ENCODE results near the gene RBM12.

Gene RBM12

GRCh38 chr20:35697696-35698297, 33.1 kb upstream of the RBM12 start:
- DNase-seq: no peak

- DNase-seq: peak in 1 of 2 experiments; percentile 4
These were observed 31.3 kb upstream of the RBM12 start for GRCh38 chr20:35695978-35696377.

GRCh38 chr20:35695245-35695749, 30.6 kb upstream of the RBM12 start:
- DNase-seq: peak in 1 of 2 experiments; percentile 11

DNA sequence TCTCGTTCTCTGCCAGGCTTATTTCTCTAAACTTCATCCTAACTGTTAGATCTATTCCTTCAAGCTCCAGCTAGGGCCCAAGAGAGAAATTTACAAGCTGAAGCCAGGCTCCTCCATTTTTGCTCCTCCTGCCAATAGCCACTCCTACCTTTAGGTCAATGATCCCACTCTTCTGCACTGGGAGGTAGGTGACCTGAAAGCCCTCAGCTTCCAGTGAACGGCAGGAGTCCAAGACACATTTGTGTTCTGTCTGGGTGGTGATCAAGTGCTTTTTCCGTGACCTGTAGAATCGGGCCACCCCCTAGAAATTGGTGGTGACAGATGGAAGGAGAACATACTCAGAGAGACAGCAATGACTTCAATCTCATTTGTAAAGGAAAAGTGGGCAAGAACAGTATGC, 25.6 kb upstream of the RBM12 start:
- no peak for DNase-seq

DNA sequence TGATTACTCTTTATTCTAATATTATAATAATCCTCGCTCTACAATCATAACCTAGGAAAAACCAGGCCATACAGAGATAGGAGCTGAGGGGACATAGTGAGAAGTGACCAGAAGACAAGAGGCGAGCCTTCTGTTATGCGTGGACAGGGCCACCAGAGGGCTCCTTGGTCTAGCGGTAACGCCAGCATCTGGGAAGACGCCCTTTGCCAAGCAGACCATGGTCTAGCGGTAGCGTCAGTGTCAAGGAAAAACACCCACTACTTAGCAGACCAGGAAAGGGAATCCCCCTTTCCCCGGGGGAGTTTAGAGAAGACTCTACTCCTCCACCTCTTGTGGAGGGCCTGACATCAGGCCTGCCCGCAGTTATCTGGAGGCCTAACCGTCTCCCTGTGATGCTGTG, 22.2 kb upstream of the RBM12 start:
- peak in 1 of 2 experiments; percentile 25 for DNase-seq

- peak in 1 of 2 experiments; percentile 5 for DNase-seq
These were observed 20.7 kb upstream of the RBM12 start for GRCh38 chr20:35685368-35685767.

- DNase-seq: no peak
These were observed 17.3 kb upstream of the RBM12 start for GRCh38 chr20:35681960-35682359.

DNA sequence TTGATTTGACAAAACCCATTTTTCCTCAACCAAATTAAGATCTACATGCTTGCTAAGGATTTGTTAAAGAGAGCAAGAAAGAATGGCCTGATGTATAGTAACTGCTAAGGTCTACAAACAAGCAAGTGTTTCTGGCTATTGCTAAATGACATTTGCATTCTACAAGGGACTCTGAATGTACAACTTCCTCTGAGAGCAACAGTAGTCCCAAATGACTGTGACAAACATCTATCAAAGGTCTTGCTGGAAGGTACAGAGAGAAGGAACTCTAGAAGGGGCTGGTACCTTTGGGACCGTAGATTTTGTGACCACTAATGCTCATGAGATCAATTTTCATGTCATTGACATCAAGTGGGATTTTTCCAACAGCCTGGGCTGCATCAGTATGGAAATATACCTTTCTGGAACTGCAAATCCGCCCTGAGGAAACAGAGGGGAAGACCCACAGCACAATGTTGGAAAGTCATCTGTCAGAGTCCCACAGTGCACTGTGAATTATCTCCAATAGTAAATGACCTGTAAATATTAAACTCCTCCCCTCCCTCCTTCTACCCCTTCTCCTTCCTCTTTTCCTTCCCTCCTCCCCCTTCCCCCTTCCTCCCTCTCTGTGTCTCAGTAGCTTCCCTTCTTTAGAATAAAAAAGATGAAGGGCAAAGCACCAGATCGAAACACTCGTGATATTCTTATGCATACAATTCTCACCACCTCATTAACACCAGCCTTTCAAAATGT, 15.9 kb upstream of the RBM12 start:
- peak in 1 of 2 experiments; percentile 0 for DNase-seq

GRCh38 chr20:35674921-35675320, 10.2 kb upstream of the RBM12 start:
- peak in 1 of 2 experiments; percentile 10 for DNase-seq

GRCh38 chr20:35673884-35674283, 9.2 kb upstream of the RBM12 start:
- DNase-seq: no peak

DNA sequence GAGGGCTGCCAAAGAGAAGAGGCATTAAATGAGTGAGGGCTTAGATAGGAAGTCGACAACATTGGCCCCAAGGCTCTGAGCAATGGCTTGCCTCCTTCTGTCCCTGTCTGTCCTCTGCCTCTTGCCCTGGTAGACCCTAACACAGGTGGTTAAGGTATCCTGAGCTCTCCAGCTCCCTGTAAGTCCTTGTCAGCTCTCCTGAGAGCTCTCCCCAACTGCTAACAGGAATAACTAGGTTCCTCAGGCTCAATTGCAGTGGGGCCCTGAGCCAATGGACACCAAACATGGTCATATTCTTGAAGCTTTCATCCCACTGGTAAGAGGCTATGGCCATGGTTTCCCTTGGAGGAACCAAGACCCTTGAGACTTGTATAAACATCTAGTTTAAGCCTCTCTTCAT, 5.0 kb upstream of the RBM12 start:
- DNase-seq: peak in 1 of 2 experiments; percentile 1

DNA sequence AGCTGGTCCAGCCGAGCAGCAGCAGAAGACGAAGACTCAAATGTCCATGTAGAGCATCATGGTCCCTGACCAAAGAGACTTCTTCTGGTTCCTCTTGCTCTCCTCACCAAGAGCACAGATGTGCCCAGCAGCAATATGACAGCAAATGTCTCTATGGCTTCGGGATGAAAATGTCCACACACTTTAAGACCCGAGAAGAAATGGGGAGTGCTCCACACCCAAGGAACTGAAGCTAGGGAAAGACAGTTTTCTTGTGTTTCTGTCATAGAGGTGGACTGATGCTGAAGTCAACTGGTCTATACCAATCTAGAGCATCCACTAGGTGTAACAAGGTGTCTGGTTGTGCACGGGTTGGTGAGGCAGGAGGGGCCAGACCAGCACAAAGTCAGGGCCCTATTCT, 4.5 kb upstream of the RBM12 start:
- peak in 1 of 2 experiments; percentile 5 for DNase-seq

- no peak for DNase-seq
These were observed 1.2 kb upstream of the RBM12 start for GRCh38 chr20:35665949-35666288.

DNA sequence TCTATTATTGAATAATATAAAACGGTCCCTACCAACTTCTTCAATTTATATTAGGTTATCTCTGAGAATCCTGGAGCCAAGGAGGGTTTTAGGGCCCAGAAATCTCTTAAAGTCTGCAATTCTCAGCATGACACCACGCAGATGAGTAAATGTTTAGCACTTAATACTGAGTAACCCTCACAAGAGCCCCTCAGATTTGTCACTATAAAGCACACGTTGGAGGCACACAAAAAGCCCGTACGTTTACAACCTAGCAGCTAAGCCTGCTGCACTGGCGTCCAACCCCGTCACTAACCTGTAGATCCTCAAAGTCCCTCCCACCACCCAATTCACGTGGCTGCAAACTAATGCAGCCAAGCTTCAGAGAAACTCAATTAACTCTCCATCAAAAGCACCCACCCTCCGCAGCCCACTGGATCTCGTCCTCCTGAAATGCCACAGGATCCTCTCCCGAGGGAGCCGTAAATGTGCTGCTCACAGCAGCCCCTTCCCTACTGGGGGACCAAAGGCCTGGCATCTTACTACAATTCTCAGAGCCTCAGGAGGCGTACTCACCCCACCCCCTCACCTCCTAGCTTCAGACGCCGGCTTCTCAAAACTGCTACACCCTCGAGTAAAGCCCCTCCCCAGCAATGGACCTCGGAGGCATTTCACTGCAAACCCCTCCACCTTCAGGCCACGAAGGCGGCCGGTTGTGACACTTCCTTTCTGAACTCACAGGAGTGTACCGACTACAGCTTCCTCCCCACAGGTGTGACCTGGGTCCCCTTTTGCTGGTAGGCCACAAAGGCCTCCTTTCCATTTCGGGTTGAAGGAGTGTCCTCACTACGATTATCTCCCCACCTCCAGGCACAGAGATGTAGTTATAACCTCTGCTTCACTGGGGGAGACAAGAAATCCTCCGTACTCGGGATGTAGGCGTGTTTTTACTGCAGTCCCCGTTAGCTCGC, 909 bp downstream of the RBM12 start:
- peak; percentile 74 to 76 for DNase-seq

DNA sequence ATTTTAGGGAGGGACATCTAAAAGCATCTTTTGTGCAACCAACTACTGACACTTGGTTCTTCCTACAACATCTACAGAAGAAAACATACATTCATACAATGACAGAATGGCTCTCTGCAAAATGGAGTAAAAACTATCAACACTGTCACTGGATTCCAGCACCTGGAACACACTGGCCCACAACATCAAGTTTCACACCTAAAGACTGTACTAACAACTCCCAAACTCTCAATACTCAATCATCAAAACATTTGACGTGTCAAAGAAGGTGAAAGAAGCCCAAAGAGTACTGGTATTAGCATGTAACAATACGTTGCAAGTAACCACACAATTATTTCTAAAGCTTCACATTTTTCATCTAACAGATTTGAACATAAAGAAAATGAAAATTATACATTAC, 2.1 kb downstream of the RBM12 start:
- no peak for DNase-seq

GRCh38 chr20:35661908-35662307, 2.8 kb downstream of the RBM12 start:
- DNase-seq: no peak

GRCh38 chr20:35661053-35661452, 3.6 kb downstream of the RBM12 start:
- DNase-seq: no peak

DNA sequence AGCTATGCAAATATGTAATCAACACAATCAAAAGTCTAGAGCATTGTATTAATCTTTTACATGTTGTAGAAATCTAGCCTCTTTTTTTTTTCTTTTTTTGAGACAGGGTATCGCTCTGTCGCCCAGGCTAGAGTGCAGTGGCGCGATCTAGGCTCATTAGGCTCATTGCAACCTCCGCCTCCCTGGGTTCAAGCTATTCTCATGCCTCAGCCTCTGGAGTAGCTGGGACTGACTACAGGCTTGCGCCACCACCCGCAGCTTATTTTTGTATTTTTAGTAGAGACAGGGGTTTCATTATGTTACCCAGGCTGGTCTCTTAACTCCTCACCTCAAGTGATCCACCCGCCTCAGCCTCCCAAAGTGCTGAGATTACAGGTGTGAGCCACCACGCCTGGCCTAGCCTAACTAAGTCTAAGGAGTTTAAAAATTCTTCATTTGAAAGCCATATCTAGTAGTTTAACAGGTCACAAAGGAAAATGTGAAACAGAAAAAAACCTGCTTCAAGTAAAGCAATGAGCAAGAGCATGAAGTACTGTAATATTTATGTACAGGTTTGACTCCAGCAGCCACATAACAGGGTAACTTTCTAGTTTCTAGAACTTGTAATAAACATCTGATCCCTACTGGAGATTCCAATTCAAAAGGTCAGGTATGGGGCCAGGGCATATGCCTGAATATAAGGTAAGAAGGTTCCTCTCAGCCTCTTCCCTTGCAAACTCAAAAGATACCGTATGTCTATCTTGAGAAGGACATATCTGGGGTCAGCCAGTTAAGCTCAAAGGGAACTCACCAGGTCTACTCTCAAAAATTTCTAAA, 4.4 kb downstream of the RBM12 start:
- peak; percentile 65 to 69 for DNase-seq

- no peak for DNase-seq
These were observed 7.4 kb downstream of the RBM12 start for GRCh38 chr20:35657271-35657670.

GRCh38 chr20:35654415-35654814, 10.3 kb downstream of the RBM12 start:
- DNase-seq: no peak

- DNase-seq: no peak
These were observed 10.8 kb downstream of the RBM12 start for GRCh38 chr20:35653893-35654292.

GRCh38 chr20:35653430-35653734, 11.3 kb downstream of the RBM12 start:
- no peak for DNase-seq

Measured in activated T-cell treated with anti-CD3 and anti-CD28 coated beads, Interleukin-2, amount 50 U/mL, for 48 hours (primary cell).